Progenitor cell of endocrine pancreas (in vitro differentiated cells): ENCODE measurements around the gene ATP13A5. TPM values are rescaled to one million over a fixed set of nuclear protein-coding genes. Genes with fewer than 3 reads are reported as not detected.

Experiments used
- DNase-seq: peaks from one replicate; pipeline ENCODE4 v3.0.0; 2021; ENCODE audit warnings: low spot score; ENCODE audit not compliant: unreplicated experiment
- H3K27ac Mint-ChIP-seq: 2 replicates; pipeline ENCODE4 v1.8.0; 2021; ENCODE audit warnings: mild to moderate bottlenecking, moderate library complexity, mixed read lengths
- H3K27me3 Mint-ChIP-seq: 2 replicates; pipeline ENCODE4 v1.8.0; 2021; ENCODE audit warnings: mixed read lengths
- H3K36me3 Mint-ChIP-seq: 2 replicates; pipeline ENCODE4 v1.8.0; 2022; ENCODE audit warnings: mixed read lengths; ENCODE audit not compliant: insufficient read depth
- H3K4me1 Mint-ChIP-seq: 2 replicates; pipeline ENCODE4 v1.8.0; 2021; ENCODE audit warnings: low read depth, mixed read lengths
- H3K4me3 Mint-ChIP-seq: 2 replicates; pipeline ENCODE4 v1.8.0; 2021; ENCODE audit warnings: low read depth, mild to moderate bottlenecking, moderate library complexity, mixed read lengths
- H3K9me3 Mint-ChIP-seq: 2 replicates; pipeline ENCODE4 v1.8.0; 2021; ENCODE audit warnings: low read depth, mixed read lengths
- total RNA-seq: library from RNA; stranded (reverse); gene quantifications from 2 replicates; pipeline ENCODE4 v1.2.1, GENCODE V29; 2021
- TF ChIP-seq, protein P1 (sequence below): fragments of 200-600 bp; sonication (generic); IDR thresholded peaks from one replicate; pipeline ENCODE4 v1.5.0; 2021; ENCODE audit warnings: antibody characterized with exemption, mild to moderate bottlenecking; ENCODE audit not compliant: unreplicated experiment

Gene ATP13A5
- total RNA-seq, 1 donor from 2014 or later: 0.07 TPM

DNA sequence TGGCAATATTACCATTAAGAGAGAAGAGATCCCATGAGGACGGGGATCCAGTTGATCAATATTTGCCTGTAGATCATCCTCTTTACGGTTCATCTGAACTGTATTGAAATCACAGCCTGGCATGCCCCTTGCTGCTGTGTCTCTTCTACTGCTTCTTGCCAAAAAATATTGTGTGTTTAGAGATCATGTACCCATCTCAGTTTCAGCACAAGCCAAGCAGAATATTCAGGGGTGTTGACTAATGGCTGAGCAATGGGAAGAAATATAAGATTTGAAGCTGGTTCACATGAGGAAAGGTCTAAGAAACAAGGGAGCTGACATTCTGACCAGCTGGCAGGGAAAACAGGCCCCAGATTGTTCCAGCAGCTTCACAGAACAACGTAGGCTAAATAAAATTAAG lies 21.3 kb downstream of the ATP13A5 start:
- no peak for DNase-seq
- Mint-ChIP-seq H3K36me3 (no peaks in the 10 kb centered on the region), H3K27me3 (no peaks in the 10 kb centered on the region), H3K9me3 (no peaks in the 10 kb centered on the region), H3K4me1 (peaks cover 1% of the 10 kb centered on the region), H3K27ac (no peak overlapping the region), H3K4me3 (no peak overlapping the region)
- TF ChIP-seq, protein P1, sequence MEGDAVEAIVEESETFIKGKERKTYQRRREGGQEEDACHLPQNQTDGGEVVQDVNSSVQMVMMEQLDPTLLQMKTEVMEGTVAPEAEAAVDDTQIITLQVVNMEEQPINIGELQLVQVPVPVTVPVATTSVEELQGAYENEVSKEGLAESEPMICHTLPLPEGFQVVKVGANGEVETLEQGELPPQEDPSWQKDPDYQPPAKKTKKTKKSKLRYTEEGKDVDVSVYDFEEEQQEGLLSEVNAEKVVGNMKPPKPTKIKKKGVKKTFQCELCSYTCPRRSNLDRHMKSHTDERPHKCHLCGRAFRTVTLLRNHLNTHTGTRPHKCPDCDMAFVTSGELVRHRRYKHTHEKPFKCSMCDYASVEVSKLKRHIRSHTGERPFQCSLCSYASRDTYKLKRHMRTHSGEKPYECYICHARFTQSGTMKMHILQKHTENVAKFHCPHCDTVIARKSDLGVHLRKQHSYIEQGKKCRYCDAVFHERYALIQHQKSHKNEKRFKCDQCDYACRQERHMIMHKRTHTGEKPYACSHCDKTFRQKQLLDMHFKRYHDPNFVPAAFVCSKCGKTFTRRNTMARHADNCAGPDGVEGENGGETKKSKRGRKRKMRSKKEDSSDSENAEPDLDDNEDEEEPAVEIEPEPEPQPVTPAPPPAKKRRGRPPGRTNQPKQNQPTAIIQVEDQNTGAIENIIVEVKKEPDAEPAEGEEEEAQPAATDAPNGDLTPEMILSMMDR: no peak

- peaks cover 9% of the 10 kb centered on the region for H3K4me1 Mint-ChIP-seq
- TF ChIP-seq, protein P1: no peak
- no peaks in the 10 kb centered on the region for H3K9me3 Mint-ChIP-seq
- H3K27me3 Mint-ChIP-seq: no peaks in the 10 kb centered on the region
- no peaks in the 10 kb centered on the region for H3K36me3 Mint-ChIP-seq
- H3K4me3 Mint-ChIP-seq: no peak overlapping the region
- DNase-seq: no peak
- no peak overlapping the region for H3K27ac Mint-ChIP-seq
Measured at GRCh38 chr3:193354423-193354822, 24.1 kb downstream of the ATP13A5 start.

- Mint-ChIP-seq H3K27me3 (peaks cover 3% of the 10 kb centered on the region), H3K27ac (no peak overlapping the region), H3K9me3 (no peaks in the 10 kb centered on the region), H3K36me3 (no peaks in the 10 kb centered on the region), H3K4me1 (peaks cover 21% of the 10 kb centered on the region), H3K4me3 (no peak overlapping the region)
- TF ChIP-seq, protein P1: no peak
- no peak for DNase-seq
Measured at GRCh38 chr3:193350744-193351143, 27.8 kb downstream of the ATP13A5 start.

- Mint-ChIP-seq H3K36me3 (no peaks in the 10 kb centered on the region), H3K4me3 (no peak overlapping the region), H3K27me3 (peaks cover 7% of the 10 kb centered on the region), H3K27ac (no peak overlapping the region), H3K4me1 (peaks cover 19% of the 10 kb centered on the region), H3K9me3 (no peaks in the 10 kb centered on the region)
- DNase-seq: no peak
- TF ChIP-seq, protein P1: no peak
Measured at GRCh38 chr3:193348686-193349085, 29.9 kb downstream of the ATP13A5 start.

DNA sequence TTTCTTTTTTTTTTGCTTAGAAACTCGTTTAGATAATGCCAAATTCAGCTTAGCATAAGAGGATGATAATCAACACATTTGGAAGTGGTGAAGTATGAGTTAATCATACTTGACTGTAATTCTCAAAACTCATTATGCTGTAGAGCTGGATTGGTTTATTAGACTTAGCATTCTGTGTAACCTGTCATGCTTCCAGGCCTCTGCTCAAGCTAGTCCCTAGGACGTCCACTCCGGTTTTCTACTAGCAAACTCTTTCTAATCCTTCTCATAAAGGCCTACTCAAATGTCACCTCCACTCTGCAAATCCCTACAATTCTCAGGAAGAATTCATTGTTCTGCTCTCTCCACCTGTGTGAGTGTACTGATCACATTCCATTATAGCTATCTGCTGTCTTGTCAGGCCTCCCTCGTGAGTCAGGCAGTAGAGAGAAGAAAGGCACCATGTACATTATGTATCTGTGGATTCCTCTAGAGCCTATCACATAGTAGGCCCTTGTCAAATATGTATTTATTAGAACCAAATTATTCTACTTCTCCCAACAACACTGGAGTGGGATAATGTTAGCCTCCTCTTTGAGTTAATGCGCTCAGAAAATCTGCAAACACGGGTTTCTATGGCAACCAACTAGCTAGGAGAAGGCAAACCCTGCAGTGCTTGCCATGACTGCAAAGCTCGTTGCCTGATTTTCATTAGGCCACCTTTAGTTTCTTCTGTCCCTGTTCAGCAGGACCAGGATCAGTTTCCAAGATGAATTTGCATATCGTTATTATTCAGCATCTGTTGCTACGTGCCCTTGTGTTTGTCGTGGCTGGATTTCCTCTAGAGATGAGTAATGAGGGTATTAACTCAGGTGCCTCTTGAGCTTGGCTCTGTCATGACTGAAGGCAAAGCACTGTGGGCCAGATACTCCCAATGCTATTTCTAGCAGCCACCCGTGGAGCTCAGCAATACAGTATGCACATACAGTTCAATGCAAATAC lies 30.7 kb downstream of the ATP13A5 start:
- H3K9me3 Mint-ChIP-seq: no peaks in the 10 kb centered on the region
- peaks cover 7% of the 10 kb centered on the region for H3K27me3 Mint-ChIP-seq
- no peak for DNase-seq
- H3K4me1 Mint-ChIP-seq: peaks cover 19% of the 10 kb centered on the region
- no peaks in the 10 kb centered on the region for H3K36me3 Mint-ChIP-seq
- H3K27ac Mint-ChIP-seq: peak overlapping the region; percentile 23
- TF ChIP-seq, protein P1: no peak
- H3K4me3 Mint-ChIP-seq: no peak overlapping the region
